Neural progenitor cell (in vitro differentiated cells): ENCODE data around the gene ME2. TPM values are rescaled to one million over a fixed set of nuclear protein-coding genes. Genes with fewer than 3 reads are reported as not detected.
"Not testable (repeated sequence)": the region's sequence is repeated elsewhere in the genome, so short reads cannot be mapped to it uniquely, and the experiment has no call there.

Experiments used
- DNase-seq: peaks from one replicate; pipeline ENCODE4 v3.0.0-alpha.2; 2016; ENCODE audit warnings: low spot score
- H2AFZ ChIP-seq: fragments of 200-600 bp; sonication (generic); replicated peaks from 2 replicates; pipeline ENCODE4 v1.6.1; 2016; ENCODE audit warnings: antibody characterized with exemption
- H3F3A ChIP-seq: fragments of 200-600 bp; sonication (generic); 2 replicates; pipeline ENCODE4 v1.6.1; 2016; ENCODE audit warnings: antibody characterized with exemption, low read depth
- H3K27ac ChIP-seq: fragments of 200-600 bp; sonication (generic); 2 replicates; pipeline ENCODE4 v1.5.1; 2016; ENCODE audit warnings: mild to moderate bottlenecking
- H3K27me3 ChIP-seq: fragments of 200-600 bp; sonication (generic); 2 replicates; pipeline ENCODE4 v1.6.1; 2016; ENCODE audit warnings: mild to moderate bottlenecking, moderate library complexity
- H3K36me3 ChIP-seq: fragments of 200-600 bp; sonication (generic); 2 replicates; pipeline ENCODE4 v1.5.1; 2016
- H3K4me1 ChIP-seq: fragments of 200-600 bp; sonication (generic); 2 replicates; pipeline ENCODE4 v1.6.1; 2016; ENCODE audit warnings: mixed run types
- H3K4me2 ChIP-seq: fragments of 200-600 bp; sonication (generic); 2 replicates; pipeline ENCODE4 v1.6.1; 2016
- H3K4me3 ChIP-seq: fragments of 200-600 bp; sonication (generic); 2 replicates; pipeline ENCODE4 v1.5.1; 2016
- H3K79me2 ChIP-seq: fragments of 200-600 bp; sonication (generic); 2 replicates; pipeline ENCODE4 v1.6.1; 2016; ENCODE audit warnings: low read depth
- H3K9ac ChIP-seq: fragments of 200-600 bp; sonication (generic); 2 replicates; pipeline ENCODE4 v1.6.1; 2016
- H3K9me3 ChIP-seq: fragments of 200-600 bp; sonication (generic); 2 replicates; pipeline ENCODE4 v1.5.1; 2016; ENCODE audit warnings: low read depth
- H4K20me1 ChIP-seq: fragments of 200-600 bp; sonication (generic); 2 replicates; pipeline ENCODE4 v1.6.1; 2016; ENCODE audit warnings: low read depth
- H3K27ac Mint-ChIP-seq: 3 replicates; pipeline ENCODE4 v1.8.0; 2021; ENCODE audit warnings: mixed read lengths
- H3K27me3 Mint-ChIP-seq: 2 replicates; pipeline ENCODE4 v1.8.0; 2022; ENCODE audit warnings: low read depth, mild to moderate bottlenecking, inconsistent platforms, moderate library complexity, mixed read lengths; ENCODE audit not compliant: insufficient read depth
- H3K36me3 Mint-ChIP-seq: 3 replicates; pipeline ENCODE4 v1.8.0; 2021; ENCODE audit warnings: mixed read lengths
- H3K4me1 Mint-ChIP-seq: 3 replicates; pipeline ENCODE4 v1.8.0; 2021; ENCODE audit warnings: mixed read lengths
- H3K4me3 Mint-ChIP-seq: 3 replicates; pipeline ENCODE4 v1.8.0; 2021; ENCODE audit warnings: mild to moderate bottlenecking, moderate library complexity, mixed read lengths
- H3K9me3 Mint-ChIP-seq: 3 replicates; pipeline ENCODE4 v1.8.0; 2020; ENCODE audit warnings: mixed read lengths
- EZH2 ChIP-seq: fragments of 200-600 bp; sonication (generic); IDR thresholded peaks from 2 replicates; pipeline ENCODE4 v1.6.1; 2017; ENCODE audit warnings: antibody characterized with exemption, mild to moderate bottlenecking, moderate library complexity
- EZH2phosphoT487 ChIP-seq: fragments of 200-600 bp; sonication (generic); IDR thresholded peaks from 2 replicates; pipeline ENCODE4 v1.6.1; 2017; ENCODE audit warnings: antibody characterized with exemption
- total RNA-seq: library from RNA; depleted of rRNA; stranded (reverse); fragments of >200 nt; gene quantifications from 2 replicates; pipeline ENCODE4 v1.2.3, GENCODE V29; 2015; ENCODE audit warnings: low replicate concordance
- TF ChIP-seq, protein P1 (sequence below): fragments of 200-600 bp; sonication (generic); IDR thresholded peaks from 2 replicates; pipeline ENCODE4 v1.5.1; 2017; ENCODE audit warnings: antibody characterized with exemption, mild to moderate bottlenecking

ME2 gene
- total RNA-seq, 1 donor from 2014 or later: 129 TPM

- peak overlapping the region; percentile 99 for H3K27ac Mint-ChIP-seq
- peak overlapping the region; percentile 88 for H2AFZ ChIP-seq
- H3K79me2 ChIP-seq: peaks cover 52% of the 10 kb centered on the region
- H4K20me1 ChIP-seq: peaks cover 15% of the 10 kb centered on the region
- H3K36me3 ChIP-seq: no peaks in the 10 kb centered on the region
- H3K4me1 ChIP-seq: peaks cover 34% of the 10 kb centered on the region
- H3K4me3 Mint-ChIP-seq: peak overlapping the region; percentile 99
- H3K9me3 ChIP-seq: no peaks in the 10 kb centered on the region
- H3K27me3 ChIP-seq: no peaks in the 10 kb centered on the region
- TF ChIP-seq EZH2 (no peak), EZH2phosphoT487 (no peak)
- TF ChIP-seq, protein P1, sequence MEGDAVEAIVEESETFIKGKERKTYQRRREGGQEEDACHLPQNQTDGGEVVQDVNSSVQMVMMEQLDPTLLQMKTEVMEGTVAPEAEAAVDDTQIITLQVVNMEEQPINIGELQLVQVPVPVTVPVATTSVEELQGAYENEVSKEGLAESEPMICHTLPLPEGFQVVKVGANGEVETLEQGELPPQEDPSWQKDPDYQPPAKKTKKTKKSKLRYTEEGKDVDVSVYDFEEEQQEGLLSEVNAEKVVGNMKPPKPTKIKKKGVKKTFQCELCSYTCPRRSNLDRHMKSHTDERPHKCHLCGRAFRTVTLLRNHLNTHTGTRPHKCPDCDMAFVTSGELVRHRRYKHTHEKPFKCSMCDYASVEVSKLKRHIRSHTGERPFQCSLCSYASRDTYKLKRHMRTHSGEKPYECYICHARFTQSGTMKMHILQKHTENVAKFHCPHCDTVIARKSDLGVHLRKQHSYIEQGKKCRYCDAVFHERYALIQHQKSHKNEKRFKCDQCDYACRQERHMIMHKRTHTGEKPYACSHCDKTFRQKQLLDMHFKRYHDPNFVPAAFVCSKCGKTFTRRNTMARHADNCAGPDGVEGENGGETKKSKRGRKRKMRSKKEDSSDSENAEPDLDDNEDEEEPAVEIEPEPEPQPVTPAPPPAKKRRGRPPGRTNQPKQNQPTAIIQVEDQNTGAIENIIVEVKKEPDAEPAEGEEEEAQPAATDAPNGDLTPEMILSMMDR: no peak
- H3K9ac ChIP-seq: peak overlapping the region; percentile 76
- peak overlapping the region; percentile 94 for H3K4me2 ChIP-seq
- peak overlapping the region; percentile 88 for H3K4me3 ChIP-seq
- H3K27ac ChIP-seq: peak overlapping the region; percentile 84
- no peak for DNase-seq
- H3K36me3 Mint-ChIP-seq: peaks cover 9% of the 10 kb centered on the region
- peaks cover 32% of the 10 kb centered on the region for H3K4me1 Mint-ChIP-seq
- peaks cover 22% of the 10 kb centered on the region for H3F3A ChIP-seq
- H3K27me3 Mint-ChIP-seq: peaks cover 14% of the 10 kb centered on the region
- H3K9me3 Mint-ChIP-seq: peaks cover 8% of the 10 kb centered on the region
Observed at GRCh38 chr18:50879302-50880118, 592 bp downstream of the ME2 start.

GRCh38 chr18:50880119-50880465, 1.2 kb downstream of the ME2 start:
- Mint-ChIP-seq H3K36me3 (peaks cover 9% of the 10 kb centered on the region), H3K27me3 (peaks cover 14% of the 10 kb centered on the region), H3K9me3 (peaks cover 8% of the 10 kb centered on the region), H3K27ac (peak overlapping the region; percentile 99), H3K4me3 (peak overlapping the region; percentile 99), H3K4me1 (peaks cover 29% of the 10 kb centered on the region)
- peak; percentile 15 for DNase-seq
- Histone ChIP-seq H3K9ac (peak overlapping the region; percentile 76), H3K36me3 (no peaks in the 10 kb centered on the region), H4K20me1 (peaks cover 15% of the 10 kb centered on the region), H3K79me2 (peaks cover 58% of the 10 kb centered on the region), H3K27ac (no peak overlapping the region), H3K4me3 (peak overlapping the region; percentile 88), H3K4me1 (peaks cover 34% of the 10 kb centered on the region), H2AFZ (peak overlapping the region; percentile 88), H3K27me3 (no peaks in the 10 kb centered on the region), H3F3A (peaks cover 22% of the 10 kb centered on the region), H3K4me2 (peak overlapping the region; percentile 94), H3K9me3 (no peaks in the 10 kb centered on the region)
- TF ChIP-seq, protein P1: no peak
- TF ChIP-seq EZH2 (no peak), EZH2phosphoT487 (no peak)

DNA sequence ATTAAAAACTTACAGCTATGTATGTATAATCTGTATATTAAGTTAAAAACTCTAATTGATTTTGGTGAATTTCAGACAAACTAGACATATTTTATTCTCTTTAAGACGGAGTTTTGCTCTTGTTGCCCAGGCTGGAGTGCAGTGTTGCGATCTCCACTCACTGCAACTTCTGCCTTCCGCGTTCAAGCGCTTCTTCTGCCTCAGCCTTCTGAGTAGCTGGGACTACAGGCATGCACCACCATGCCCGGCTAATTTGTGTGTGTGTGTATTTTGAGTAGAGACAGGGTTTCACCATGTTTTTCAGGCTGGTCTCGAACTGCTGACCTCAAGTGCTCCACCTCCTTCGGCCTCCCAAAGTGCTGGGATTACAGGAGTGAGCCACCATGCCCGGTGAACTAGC, 2.0 kb downstream of the ME2 start:
- Mint-ChIP-seq H3K4me1 (peaks cover 20% of the 10 kb centered on the region), H3K27me3 (peaks cover 14% of the 10 kb centered on the region), H3K4me3 (peak overlapping the region; percentile 35)
- H3K9me3 Mint-ChIP-seq, H3K9ac ChIP-seq, H3K4me3 ChIP-seq, H3K27ac Mint-ChIP-seq, H2AFZ ChIP-seq, H3K27ac ChIP-seq, DNase-seq, H3K36me3 Mint-ChIP-seq, H3K9me3 ChIP-seq, H3K36me3 ChIP-seq, H3K27me3 ChIP-seq: not testable (repeated sequence)
- H4K20me1 ChIP-seq: peaks cover 15% of the 10 kb centered on the region
- peaks cover 66% of the 10 kb centered on the region for H3K79me2 ChIP-seq
- H3K4me1 ChIP-seq: peaks cover 25% of the 10 kb centered on the region
- H3K4me2 ChIP-seq: peak overlapping the region; percentile 94
- H3F3A ChIP-seq: peaks cover 19% of the 10 kb centered on the region

GRCh38 chr18:50886929-50887328, 8.0 kb downstream of the ME2 start:
- TF ChIP-seq EZH2phosphoT487 (no peak), EZH2 (no peak)
- TF ChIP-seq, protein P1: no peak
- Mint-ChIP-seq H3K36me3 (peaks cover 22% of the 10 kb centered on the region), H3K27me3 (peaks cover 5% of the 10 kb centered on the region), H3K4me1 (peaks cover 3% of the 10 kb centered on the region), H3K27ac (no peak overlapping the region), H3K4me3 (no peak overlapping the region), H3K9me3 (peaks cover 6% of the 10 kb centered on the region)
- no peak for DNase-seq
- H3K27ac ChIP-seq: no peak overlapping the region
- H3K9me3 ChIP-seq: no peaks in the 10 kb centered on the region
- H3K9ac ChIP-seq: no peak overlapping the region
- no peak overlapping the region for H3K4me3 ChIP-seq
- H3K4me1 ChIP-seq: no peaks in the 10 kb centered on the region
- no peaks in the 10 kb centered on the region for H4K20me1 ChIP-seq
- peaks cover 13% of the 10 kb centered on the region for H3K36me3 ChIP-seq
- H3F3A ChIP-seq: no peaks in the 10 kb centered on the region
- H2AFZ ChIP-seq: no peak overlapping the region
- peaks cover 100% of the 10 kb centered on the region for H3K79me2 ChIP-seq
- no peaks in the 10 kb centered on the region for H3K27me3 ChIP-seq
- H3K4me2 ChIP-seq: no peak overlapping the region
